ENCODE measurements around the gene GP1BA.

DNA sequence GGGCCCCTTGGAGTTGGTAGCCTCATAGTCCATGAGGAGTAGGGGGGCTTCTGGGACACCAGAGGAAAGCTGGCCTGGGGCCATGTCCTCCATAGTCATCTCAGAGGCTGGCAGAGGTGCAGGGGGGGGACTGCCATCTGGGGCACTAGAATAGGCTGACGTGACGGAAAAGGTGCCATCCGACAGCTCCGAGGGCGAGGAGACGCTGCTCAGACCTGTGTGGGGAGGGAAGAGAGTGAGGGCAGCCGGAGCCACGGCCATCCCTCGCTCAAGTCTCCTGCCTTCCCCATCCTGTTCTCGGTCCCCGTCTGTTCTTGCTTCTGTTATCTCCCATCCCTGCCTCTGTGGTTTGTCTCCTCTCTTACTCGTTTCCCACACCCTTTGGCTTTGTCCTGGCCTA, 40.2 kb downstream of the GP1BA start:
- TF ChIP-seq, protein P1, sequence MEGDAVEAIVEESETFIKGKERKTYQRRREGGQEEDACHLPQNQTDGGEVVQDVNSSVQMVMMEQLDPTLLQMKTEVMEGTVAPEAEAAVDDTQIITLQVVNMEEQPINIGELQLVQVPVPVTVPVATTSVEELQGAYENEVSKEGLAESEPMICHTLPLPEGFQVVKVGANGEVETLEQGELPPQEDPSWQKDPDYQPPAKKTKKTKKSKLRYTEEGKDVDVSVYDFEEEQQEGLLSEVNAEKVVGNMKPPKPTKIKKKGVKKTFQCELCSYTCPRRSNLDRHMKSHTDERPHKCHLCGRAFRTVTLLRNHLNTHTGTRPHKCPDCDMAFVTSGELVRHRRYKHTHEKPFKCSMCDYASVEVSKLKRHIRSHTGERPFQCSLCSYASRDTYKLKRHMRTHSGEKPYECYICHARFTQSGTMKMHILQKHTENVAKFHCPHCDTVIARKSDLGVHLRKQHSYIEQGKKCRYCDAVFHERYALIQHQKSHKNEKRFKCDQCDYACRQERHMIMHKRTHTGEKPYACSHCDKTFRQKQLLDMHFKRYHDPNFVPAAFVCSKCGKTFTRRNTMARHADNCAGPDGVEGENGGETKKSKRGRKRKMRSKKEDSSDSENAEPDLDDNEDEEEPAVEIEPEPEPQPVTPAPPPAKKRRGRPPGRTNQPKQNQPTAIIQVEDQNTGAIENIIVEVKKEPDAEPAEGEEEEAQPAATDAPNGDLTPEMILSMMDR (IDR thresholded peaks at IDR 0.05): no peak
- TF ChIP-seq POLR2A (IDR thresholded peaks at IDR 0.05): no peak
